ENCODE results near the gene RTKN2.

The RTKN2 gene

GRCh38 chr10:62205750-62206399 lies 62.8 kb downstream of the RTKN2 start:
- H3K9me3 Mint-ChIP-seq: no peaks in the 10 kb centered on the region
- no peak overlapping the region for H3K4me3 Mint-ChIP-seq
- no peak overlapping the region for H3K27ac Mint-ChIP-seq
- H3K27me3 Mint-ChIP-seq: no peaks in the 10 kb centered on the region
- H3K36me3 Mint-ChIP-seq: peaks cover 4% of the 10 kb centered on the region
- peaks cover 10% of the 10 kb centered on the region for H3K4me1 Mint-ChIP-seq

- no peak overlapping the region for H3K27ac Mint-ChIP-seq
- H3K9me3 Mint-ChIP-seq: no peaks in the 10 kb centered on the region
- H3K36me3 Mint-ChIP-seq: no peaks in the 10 kb centered on the region
- no peaks in the 10 kb centered on the region for H3K27me3 Mint-ChIP-seq
- H3K4me1 Mint-ChIP-seq: peaks cover 40% of the 10 kb centered on the region
- no peak overlapping the region for H3K4me3 Mint-ChIP-seq
These were observed 69.1 kb downstream of the RTKN2 start for GRCh38 chr10:62199584-62199983.

- Mint-ChIP-seq H3K4me1 (peaks cover 38% of the 10 kb centered on the region), H3K36me3 (no peaks in the 10 kb centered on the region), H3K27me3 (no peaks in the 10 kb centered on the region), H3K4me3 (no peak overlapping the region), H3K9me3 (no peaks in the 10 kb centered on the region), H3K27ac (no peak overlapping the region)
These were observed 72.1 kb downstream of the RTKN2 start for GRCh38 chr10:62196528-62196927.

GRCh38 chr10:62195675-62195926 lies 73.0 kb downstream of the RTKN2 start:
- Mint-ChIP-seq H3K27ac (peak overlapping the region; percentile 77), H3K4me1 (peaks cover 34% of the 10 kb centered on the region), H3K9me3 (no peaks in the 10 kb centered on the region), H3K36me3 (no peaks in the 10 kb centered on the region), H3K27me3 (no peaks in the 10 kb centered on the region), H3K4me3 (no peak overlapping the region)

- H3K27ac Mint-ChIP-seq: peak overlapping the region; percentile 77
- H3K36me3 Mint-ChIP-seq: no peaks in the 10 kb centered on the region
- peaks cover 34% of the 10 kb centered on the region for H3K4me1 Mint-ChIP-seq
- no peaks in the 10 kb centered on the region for H3K9me3 Mint-ChIP-seq
- H3K27me3 Mint-ChIP-seq: no peaks in the 10 kb centered on the region
- no peak overlapping the region for H3K4me3 Mint-ChIP-seq
These were observed 73.5 kb downstream of the RTKN2 start for GRCh38 chr10:62194924-62195674.

GRCh38 chr10:62193479-62193878 lies 75.2 kb downstream of the RTKN2 start:
- Mint-ChIP-seq H3K27me3 (no peaks in the 10 kb centered on the region), H3K9me3 (peaks cover 1% of the 10 kb centered on the region), H3K4me3 (no peak overlapping the region), H3K36me3 (peaks cover under 1% of the 10 kb centered on the region), H3K27ac (no peak overlapping the region), H3K4me1 (peaks cover 32% of the 10 kb centered on the region)

GRCh38 chr10:62189131-62189530 lies 79.5 kb downstream of the RTKN2 start:
- H3K27me3 Mint-ChIP-seq: no peaks in the 10 kb centered on the region
- no peak overlapping the region for H3K27ac Mint-ChIP-seq
- peaks cover 5% of the 10 kb centered on the region for H3K9me3 Mint-ChIP-seq
- peaks cover 48% of the 10 kb centered on the region for H3K4me1 Mint-ChIP-seq
- H3K4me3 Mint-ChIP-seq: no peak overlapping the region
- peaks cover 5% of the 10 kb centered on the region for H3K36me3 Mint-ChIP-seq

- peaks cover 5% of the 10 kb centered on the region for H3K36me3 Mint-ChIP-seq
- H3K9me3 Mint-ChIP-seq: peaks cover 5% of the 10 kb centered on the region
- peaks cover 57% of the 10 kb centered on the region for H3K4me1 Mint-ChIP-seq
- peak overlapping the region; percentile 100 for H3K27ac Mint-ChIP-seq
- peak overlapping the region; percentile 17 for H3K4me3 Mint-ChIP-seq
- no peaks in the 10 kb centered on the region for H3K27me3 Mint-ChIP-seq
These were observed 80.5 kb downstream of the RTKN2 start for GRCh38 chr10:62188021-62188616.

GRCh38 chr10:62186999-62187675 lies 81.5 kb downstream of the RTKN2 start:
- Mint-ChIP-seq H3K27me3 (no peaks in the 10 kb centered on the region), H3K36me3 (peaks cover 5% of the 10 kb centered on the region), H3K27ac (peak overlapping the region; percentile 100), H3K4me3 (no peak overlapping the region), H3K9me3 (peaks cover 5% of the 10 kb centered on the region), H3K4me1 (peaks cover 65% of the 10 kb centered on the region)

GRCh38 chr10:62185919-62186692 lies 82.5 kb downstream of the RTKN2 start:
- H3K27ac Mint-ChIP-seq: peak overlapping the region; percentile 100
- H3K9me3 Mint-ChIP-seq: peaks cover 8% of the 10 kb centered on the region
- peaks cover 6% of the 10 kb centered on the region for H3K36me3 Mint-ChIP-seq
- H3K4me1 Mint-ChIP-seq: peaks cover 75% of the 10 kb centered on the region
- H3K27me3 Mint-ChIP-seq: no peaks in the 10 kb centered on the region
- peak overlapping the region; percentile 72 for H3K4me3 Mint-ChIP-seq

- Mint-ChIP-seq H3K4me1 (peaks cover 85% of the 10 kb centered on the region), H3K36me3 (peaks cover 10% of the 10 kb centered on the region), H3K9me3 (peaks cover 15% of the 10 kb centered on the region), H3K27ac (peak overlapping the region; percentile 100), H3K4me3 (peak overlapping the region; percentile 69), H3K27me3 (no peaks in the 10 kb centered on the region)
These were observed 84.5 kb downstream of the RTKN2 start for GRCh38 chr10:62183857-62184795.

- no peaks in the 10 kb centered on the region for H3K27me3 Mint-ChIP-seq
- peaks cover 18% of the 10 kb centered on the region for H3K9me3 Mint-ChIP-seq
- peak overlapping the region; percentile 100 for H3K27ac Mint-ChIP-seq
- peaks cover 89% of the 10 kb centered on the region for H3K4me1 Mint-ChIP-seq
- H3K4me3 Mint-ChIP-seq: peak overlapping the region; percentile 69
- H3K36me3 Mint-ChIP-seq: peaks cover 10% of the 10 kb centered on the region
These were observed 85.2 kb downstream of the RTKN2 start for GRCh38 chr10:62183442-62183841.

- peak overlapping the region; percentile 77 for H3K27ac Mint-ChIP-seq
- H3K9me3 Mint-ChIP-seq: peaks cover 18% of the 10 kb centered on the region
- peaks cover 11% of the 10 kb centered on the region for H3K36me3 Mint-ChIP-seq
- peaks cover 89% of the 10 kb centered on the region for H3K4me1 Mint-ChIP-seq
- H3K4me3 Mint-ChIP-seq: no peak overlapping the region
- H3K27me3 Mint-ChIP-seq: no peaks in the 10 kb centered on the region
These were observed 86.0 kb downstream of the RTKN2 start for GRCh38 chr10:62182595-62182994.

- Mint-ChIP-seq H3K4me3 (no peak overlapping the region), H3K9me3 (peaks cover 22% of the 10 kb centered on the region), H3K27ac (peak overlapping the region; percentile 90), H3K4me1 (peaks cover 89% of the 10 kb centered on the region), H3K36me3 (peaks cover 11% of the 10 kb centered on the region), H3K27me3 (no peaks in the 10 kb centered on the region)
These were observed 86.5 kb downstream of the RTKN2 start for GRCh38 chr10:62182171-62182570.

All from activated naive CD4-positive, alpha-beta T cell treated with anti-CD3 and anti-CD28 coated beads, Interleukin-2, amount 50 U/mL, for 24 hours (primary cell).